Measurements from ENCODE around the gene CDC37.
"Not testable (repeated sequence)": the region's sequence is repeated elsewhere in the genome, so short reads cannot be mapped to it uniquely, and the experiment has no call there.

The CDC37 gene

GRCh38 chr19:10395003-10395402, 8.3 kb downstream of the CDC37 start:
- no peak for DNase-seq (ENCODE audit: low read depth)

- no peak for DNase-seq (ENCODE audit: low read depth)
These were observed 10.2 kb downstream of the CDC37 start for GRCh38 chr19:10393137-10393536.

- DNase-seq (ENCODE audit: low read depth), result no peak
These were observed 11.2 kb downstream of the CDC37 start for GRCh38 chr19:10392120-10392519.

DNA sequence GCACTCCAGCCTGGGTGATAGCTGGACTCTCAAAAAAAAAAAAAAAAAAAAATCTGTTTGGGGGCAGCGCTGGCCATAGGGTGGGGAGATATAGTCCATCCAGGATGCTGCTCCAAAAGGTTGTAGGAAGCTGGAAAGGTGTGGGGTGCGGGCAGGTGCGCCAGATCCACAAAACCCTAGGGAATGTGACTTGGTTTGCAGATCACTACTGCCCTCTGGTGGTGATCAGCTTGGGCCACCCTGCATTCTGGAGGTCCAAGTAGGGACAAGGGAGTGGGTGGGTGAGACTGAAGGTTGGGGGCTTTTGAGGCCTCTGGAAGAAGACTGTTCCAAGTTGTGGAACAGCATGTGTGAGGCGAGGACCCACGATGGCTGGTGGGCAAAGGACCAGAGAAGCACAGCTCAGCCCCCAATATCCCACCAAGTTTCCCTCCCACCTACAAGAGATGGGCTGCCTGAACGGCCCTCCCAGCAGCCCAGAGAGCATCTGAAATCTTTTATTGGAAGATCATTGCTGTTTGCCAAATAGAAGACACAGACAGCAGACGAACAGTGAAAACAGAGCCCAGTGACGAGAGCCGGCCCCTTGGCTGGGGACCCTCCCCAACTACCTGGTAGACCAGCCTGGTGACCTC, 12.6 kb downstream of the CDC37 start:
- DNase-seq (ENCODE audit: low read depth), result peak; percentile 55

DNA sequence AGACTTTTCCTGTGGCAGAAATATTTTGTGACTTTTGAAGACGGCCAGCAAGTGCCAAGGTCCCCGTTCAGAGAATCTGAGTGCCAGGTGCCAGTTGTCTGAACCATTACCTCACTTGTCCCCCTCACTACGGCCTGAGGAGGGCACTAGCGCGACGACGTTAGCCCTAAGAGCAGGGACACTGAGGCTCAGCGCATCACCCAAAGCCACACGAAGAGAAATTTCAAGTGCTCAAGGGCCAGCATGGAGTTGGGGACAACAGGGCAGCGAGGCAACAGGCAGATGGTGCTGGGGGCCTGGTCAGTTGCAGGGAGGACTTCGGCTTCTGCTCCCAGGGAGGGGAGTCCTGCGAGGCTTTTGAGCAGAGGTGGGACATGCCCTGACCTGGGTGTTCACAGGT, 13.5 kb downstream of the CDC37 start:
- no peak for DNase-seq (ENCODE audit: low read depth)

- DNase-seq (ENCODE audit: low read depth), result peak; percentile 74
These were observed 14.4 kb downstream of the CDC37 start for GRCh38 chr19:10388957-10389356.

GRCh38 chr19:10384580-10384979, 18.8 kb downstream of the CDC37 start:
- DNase-seq (ENCODE audit: low read depth), result no peak

GRCh38 chr19:10383223-10383499, 20.2 kb downstream of the CDC37 start:
- not testable (repeated sequence) for DNase-seq (ENCODE audit: low read depth)

GRCh38 chr19:10380313-10381102, 22.8 kb downstream of the CDC37 start, which contains the start of gene TYK2:
TYK2 (minus strand) TSS chr19:10380572; CDS start chr19:10378406, 2,166 bp downstream.
- peak; percentile 94 for DNase-seq (ENCODE audit: low read depth)

- no peak for DNase-seq (ENCODE audit: low read depth)
These were observed 23.4 kb downstream of the CDC37 start for GRCh38 chr19:10379880-10380312.

- DNase-seq (ENCODE audit: low read depth), result no peak
These were observed 25.2 kb downstream of the CDC37 start for GRCh38 chr19:10378124-10378523.

- DNase-seq (ENCODE audit: low read depth), result not testable (repeated sequence)
These were observed 26.2 kb downstream of the CDC37 start for GRCh38 chr19:10377140-10377640.

DNA sequence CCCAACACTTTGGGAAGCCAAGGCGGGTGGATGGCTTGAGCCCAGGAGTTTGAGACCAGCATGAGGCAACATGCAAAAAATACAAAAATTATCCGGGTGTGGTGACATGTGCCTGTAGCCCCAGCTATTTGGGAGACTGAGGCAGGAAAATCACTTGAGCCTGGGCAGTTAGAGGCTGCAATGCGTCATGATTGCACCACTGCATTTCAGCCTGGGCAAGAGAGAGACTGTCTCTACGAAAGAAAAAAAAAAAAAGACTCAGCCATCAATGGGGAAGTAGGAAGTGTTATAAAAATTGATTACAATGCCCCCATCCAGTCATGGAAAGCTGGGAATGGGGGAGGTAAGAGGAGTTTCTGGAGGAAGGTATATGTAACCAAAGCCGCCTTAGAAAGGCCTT, 28.4 kb downstream of the CDC37 start:
- no peak for DNase-seq (ENCODE audit: low read depth)

DNA sequence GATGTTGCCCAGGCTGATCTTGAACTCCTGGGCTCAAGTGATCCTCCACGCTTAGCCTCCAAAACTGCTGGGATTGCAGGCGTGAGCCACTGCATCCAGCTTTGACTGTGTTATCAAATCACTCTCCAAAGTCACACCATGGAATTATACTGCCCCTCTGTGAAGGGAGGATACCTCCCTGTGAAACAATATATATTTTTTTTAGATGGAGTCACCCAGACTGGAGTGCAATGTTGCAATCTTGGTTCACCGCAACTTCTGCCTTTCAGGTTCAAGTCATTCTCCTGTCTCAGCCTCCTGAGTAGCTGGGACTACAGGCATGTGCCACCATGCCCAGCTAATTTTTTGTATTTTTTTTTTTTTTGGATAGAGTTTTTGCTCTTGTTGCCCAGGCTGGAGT, 30.7 kb downstream of the CDC37 start:
- DNase-seq (ENCODE audit: low read depth), result no peak

GRCh38 chr19:10368101-10368803, 35.1 kb downstream of the CDC37 start:
- no peak for DNase-seq (ENCODE audit: low read depth)

DNA sequence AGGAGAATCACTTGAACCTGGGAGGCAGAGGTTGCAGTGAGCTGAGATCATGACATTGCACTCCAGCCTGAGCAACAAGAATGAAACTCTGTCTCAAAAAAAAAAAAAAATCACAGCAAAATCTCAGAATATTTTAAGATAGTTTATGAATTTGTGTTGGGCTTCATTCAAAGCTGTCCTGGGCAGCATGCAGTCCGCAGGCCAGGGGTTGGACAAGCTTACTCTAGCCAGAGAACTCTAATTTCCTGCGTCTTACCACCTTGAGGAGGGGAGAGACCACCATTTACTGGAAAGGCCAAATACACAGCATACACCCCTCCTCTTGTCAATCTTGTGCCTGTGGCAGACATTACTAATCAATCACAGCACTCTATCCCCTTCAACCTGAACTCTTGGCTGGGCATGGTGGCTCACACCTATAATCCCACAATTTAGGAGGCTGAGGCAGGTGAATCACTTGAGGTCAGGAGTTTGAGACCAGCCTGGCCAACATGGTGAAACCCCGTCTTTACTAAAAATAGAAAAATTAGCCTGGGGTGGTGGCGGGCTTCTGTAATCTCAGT, 36.3 kb downstream of the CDC37 start:
- DNase-seq (ENCODE audit: low read depth), result not testable (repeated sequence)

GRCh38 chr19:10365518-10365917, 37.8 kb downstream of the CDC37 start:
- DNase-seq (ENCODE audit: low read depth), result no peak

DNA sequence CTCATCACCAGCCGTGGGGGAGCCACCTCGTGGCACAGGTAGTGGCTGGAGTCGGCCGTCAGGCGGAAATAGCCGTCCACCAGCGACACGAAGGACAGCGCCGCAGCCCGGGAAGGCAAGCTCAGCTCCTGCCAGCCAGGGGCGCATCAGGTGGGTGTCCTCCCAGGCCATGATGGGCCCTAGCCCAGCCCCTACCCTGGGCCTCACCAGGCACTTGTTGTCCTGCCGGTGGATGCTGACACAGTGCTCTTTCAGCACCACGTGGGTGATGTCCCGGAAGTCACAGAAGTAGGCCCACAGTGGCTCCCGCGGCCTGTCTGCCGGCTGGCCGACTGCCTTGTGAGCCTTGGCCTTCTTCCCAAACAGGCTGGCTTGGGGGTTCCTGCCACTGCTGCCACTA, 38.7 kb downstream of the CDC37 start:
- DNase-seq (ENCODE audit: low read depth), result no peak

- DNase-seq (ENCODE audit: low read depth), result no peak
These were observed 39.5 kb downstream of the CDC37 start for GRCh38 chr19:10363789-10364281.

- DNase-seq (ENCODE audit: low read depth), result no peak
These were observed 41.1 kb downstream of the CDC37 start for GRCh38 chr19:10362259-10362658.

GRCh38 chr19:10361569-10362011, 41.8 kb downstream of the CDC37 start:
- DNase-seq (ENCODE audit: low read depth), result no peak

GRCh38 chr19:10356431-10356830, 46.9 kb downstream of the CDC37 start:
- DNase-seq (ENCODE audit: low read depth), result no peak

Measured in T follicular helper cell (primary cell).